SK-N-SH treated with all-trans-retinoic acid at 6 μM for 48 hours (cell line): ENCODE results near the gene MYO9A.

Source experiments
- ATAC-seq: fragments of 200-7000 bp; cut with Tn5 transposase; 3 replicates; pipeline ENCODE4 v1.9.1; 2020; ENCODE audit warnings: mild to moderate bottlenecking, moderate library complexity
- ARNTL ChIP-seq: fragments of 450-650 bp; formaldehyde crosslinking; IDR thresholded peaks from 2 replicates; pipeline ENCODE4 v1.5.0; 2020; ENCODE audit warnings: low read depth, mild to moderate bottlenecking, moderate library complexity, borderline replicate concordance
- BACH2 ChIP-seq: fragments of 250-450 bp; sonication (Bioruptor Pico); IDR thresholded peaks from 2 replicates; pipeline ENCODE4 v1.9.0; 2021; ENCODE audit warnings: mild to moderate bottlenecking, borderline replicate concordance
- CSRNP3 ChIP-seq: fragments of 250-450 bp; sonication (Bioruptor Pico); IDR thresholded peaks from 2 replicates; pipeline ENCODE4 v1.5.1; 2021; ENCODE audit warnings: mild to moderate bottlenecking, moderate library complexity
- ESRRG ChIP-seq: fragments of 250-450 bp; sonication (Bioruptor Pico); IDR thresholded peaks from 2 replicates; pipeline ENCODE4 v1.6.1; 2021; ENCODE audit warnings: mild to moderate bottlenecking
- GLIS3 ChIP-seq: fragments of 250-450 bp; sonication (Bioruptor Pico); IDR thresholded peaks from 2 replicates; pipeline ENCODE4 v1.5.0; 2020; ENCODE audit warnings: mild to moderate bottlenecking, moderate library complexity
- ISL1 ChIP-seq: fragments of 250-450 bp; sonication (Bioruptor Pico); IDR thresholded peaks from 2 replicates; pipeline ENCODE4 v2.1.2; 2022; ENCODE audit warnings: mild to moderate bottlenecking, moderate library complexity
- PATZ1 ChIP-seq: fragments of 250-450 bp; sonication (Bioruptor Pico); IDR thresholded peaks from 2 replicates; pipeline ENCODE4 v1.8.0; 2020; ENCODE audit warnings: mild to moderate bottlenecking, moderate library complexity, borderline replicate concordance
- POU6F1 ChIP-seq: fragments of 250-450 bp; sonication (Bioruptor Pico); IDR thresholded peaks from 2 replicates; pipeline ENCODE4 v1.8.0; 2021; ENCODE audit warnings: low read depth, mild to moderate bottlenecking, moderate library complexity, borderline replicate concordance
- RARB ChIP-seq: fragments of 250-450 bp; sonication (Bioruptor Pico); IDR thresholded peaks from 2 replicates; pipeline ENCODE4 v1.8.0; 2021; ENCODE audit warnings: mild to moderate bottlenecking, moderate library complexity
- SNAI2 ChIP-seq: fragments of 250-450 bp; sonication (Bioruptor Pico); IDR thresholded peaks from 2 replicates; pipeline ENCODE4 v1.5.0; 2020; ENCODE audit warnings: mild to moderate bottlenecking, moderate library complexity
- TCF4 ChIP-seq: fragments of 250-450 bp; sonication (Bioruptor Pico); IDR thresholded peaks from 2 replicates; pipeline ENCODE4 v1.8.0; 2021; ENCODE audit warnings: mild to moderate bottlenecking, moderate library complexity, borderline replicate concordance
- TOX ChIP-seq: fragments of 250-450 bp; sonication (Bioruptor Pico); IDR thresholded peaks from 2 replicates; pipeline ENCODE4 v1.8.0; 2021; ENCODE audit warnings: mild to moderate bottlenecking, moderate library complexity, borderline replicate concordance
- TSHZ2 ChIP-seq: fragments of 250-450 bp; sonication (Bioruptor Pico); IDR thresholded peaks from 2 replicates; pipeline ENCODE4 v1.5.0; 2020; ENCODE audit warnings: mild to moderate bottlenecking, moderate library complexity
- ZC3H10 ChIP-seq: fragments of 250-450 bp; sonication (Bioruptor Pico); IDR thresholded peaks from 2 replicates; pipeline ENCODE4 v1.5.1; 2021; ENCODE audit warnings: mild to moderate bottlenecking, moderate library complexity
- ZFP3 ChIP-seq: fragments of 250-450 bp; sonication (Bioruptor Pico); IDR thresholded peaks from 2 replicates; pipeline ENCODE4 v1.5.0; 2020; ENCODE audit warnings: mild to moderate bottlenecking, moderate library complexity
- ZFP30 ChIP-seq: fragments of 450-650 bp; formaldehyde crosslinking; IDR thresholded peaks from 2 replicates; pipeline ENCODE4 v1.5.0; 2022; ENCODE audit warnings: mild to moderate bottlenecking, moderate library complexity
- ZNF565 ChIP-seq: fragments of 450-650 bp; formaldehyde crosslinking; conservative IDR thresholded peaks from 2 replicates; pipeline ENCODE4 v1.5.0; 2020; ENCODE audit warnings: low read depth, mild to moderate bottlenecking, moderate library complexity
- ZNF70 ChIP-seq: fragments of 450-650 bp; formaldehyde crosslinking; IDR thresholded peaks from 2 replicates; pipeline ENCODE4 v1.5.0; 2020; ENCODE audit warnings: mild to moderate bottlenecking, moderate library complexity

Gene MYO9A

GRCh38 chr15:72117486-72118016 is 399 bp downstream of the MYO9A start:
- TF ChIP-seq RARB = no peak
- no peak for TF ChIP-seq CSRNP3 (CRISPR knock-in tag)
- TF ChIP-seq POU6F1 = no peak
- no peak for TF ChIP-seq ZNF565 (CRISPR knock-in tag)
- TF ChIP-seq ZFP3 = no peak
- ATAC-seq = peak; percentile 92

- no peak for TF ChIP-seq GLIS3 (CRISPR knock-in tag)
- TF ChIP-seq BACH2 (CRISPR knock-in tag) = no peak
- TF ChIP-seq TSHZ2 (CRISPR knock-in tag) = no peak
- no peak for TF ChIP-seq ZFP3
- no peak for TF ChIP-seq ZNF565 (CRISPR knock-in tag)
- TF ChIP-seq TOX (CRISPR knock-in tag) = no peak
- no peak for TF ChIP-seq ZNF70 (CRISPR knock-in tag)
- no peak for TF ChIP-seq TCF4 (CRISPR knock-in tag)
- TF ChIP-seq RARB = no peak
- TF ChIP-seq ESRRG (CRISPR knock-in tag) = no peak
- peak; percentile 14 for ATAC-seq
Measured at GRCh38 chr15:72116731-72117485, 1.0 kb downstream of the MYO9A start.

GRCh38 chr15:72113347-72114031 is 4.5 kb downstream of the MYO9A start:
- ATAC-seq = no peak
- TF ChIP-seq ISL1 (CRISPR knock-in tag) (no peak), GLIS3 (CRISPR knock-in tag) (no peak), ZFP3 (no peak), SNAI2 (CRISPR knock-in tag) (no peak), ZFP30 (CRISPR knock-in tag) (no peak), POU6F1 (no peak), PATZ1 (no peak), TSHZ2 (CRISPR knock-in tag) (no peak), ZC3H10 (CRISPR knock-in tag) (no peak), ARNTL (CRISPR knock-in tag) (no peak), TOX (CRISPR knock-in tag) (no peak)
- TF ChIP-seq, all 23 proteins: peak for 0
